ENCODE data around the gene CEP162. TPM values are rescaled to one million over a fixed set of nuclear protein-coding genes. Genes with fewer than 3 reads are reported as not detected.

Gene CEP162
- total RNA-seq, 1 experiment from 2014 or later: 7.9 TPM

GRCh38 chr6:84183430-84183829 lies 44.0 kb downstream of the CEP162 start (continued):
- no peak for TF ChIP-seq ARID4B (CRISPR knock-in tag; IDR thresholded peaks at IDR 0.05; ENCODE audit: borderline replicate concordance)
- no peak for TF ChIP-seq HMGXB4 (CRISPR knock-in tag; IDR thresholded peaks at IDR 0.05)
- no peak for TF ChIP-seq ATF2 (CRISPR knock-in tag; IDR thresholded peaks at IDR 0.05; ENCODE audit: borderline replicate concordance, low read depth)
- no peak for TF ChIP-seq E2F5 (CRISPR knock-in tag; IDR thresholded peaks at IDR 0.05)
- TF ChIP-seq EMX1 (CRISPR knock-in tag; IDR thresholded peaks at IDR 0.05): no peak
- no peak for TF ChIP-seq ZNF416 (CRISPR knock-in tag; IDR thresholded peaks at IDR 0.05)
- TF ChIP-seq IRF2 (CRISPR knock-in tag; IDR thresholded peaks at IDR 0.05; ENCODE audit: borderline replicate concordance, low read depth): no peak
- TF ChIP-seq, protein P1, sequence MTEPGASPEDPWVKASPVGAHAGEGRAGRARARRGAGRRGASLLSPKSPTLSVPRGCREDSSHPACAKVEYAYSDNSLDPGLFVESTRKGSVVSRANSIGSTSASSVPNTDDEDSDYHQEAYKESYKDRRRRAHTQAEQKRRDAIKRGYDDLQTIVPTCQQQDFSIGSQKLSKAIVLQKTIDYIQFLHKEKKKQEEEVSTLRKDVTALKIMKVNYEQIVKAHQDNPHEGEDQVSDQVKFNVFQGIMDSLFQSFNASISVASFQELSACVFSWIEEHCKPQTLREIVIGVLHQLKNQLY (CRISPR knock-in tag; IDR thresholded peaks at IDR 0.05): no peak
- no peak for TF ChIP-seq AR (CRISPR knock-in tag; IDR thresholded peaks at IDR 0.05)
- no peak for TF ChIP-seq ZNF263 (CRISPR knock-in tag; IDR thresholded peaks at IDR 0.05; ENCODE audit: low read depth)

- H3K4me1 Mint-ChIP-seq: no peaks in the 10 kb centered on the region
- TF ChIP-seq, protein P2, sequence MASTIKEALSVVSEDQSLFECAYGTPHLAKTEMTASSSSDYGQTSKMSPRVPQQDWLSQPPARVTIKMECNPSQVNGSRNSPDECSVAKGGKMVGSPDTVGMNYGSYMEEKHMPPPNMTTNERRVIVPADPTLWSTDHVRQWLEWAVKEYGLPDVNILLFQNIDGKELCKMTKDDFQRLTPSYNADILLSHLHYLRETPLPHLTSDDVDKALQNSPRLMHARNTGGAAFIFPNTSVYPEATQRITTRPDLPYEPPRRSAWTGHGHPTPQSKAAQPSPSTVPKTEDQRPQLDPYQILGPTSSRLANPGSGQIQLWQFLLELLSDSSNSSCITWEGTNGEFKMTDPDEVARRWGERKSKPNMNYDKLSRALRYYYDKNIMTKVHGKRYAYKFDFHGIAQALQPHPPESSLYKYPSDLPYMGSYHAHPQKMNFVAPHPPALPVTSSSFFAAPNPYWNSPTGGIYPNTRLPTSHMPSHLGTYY (CRISPR knock-in tag; IDR thresholded peaks at IDR 0.05): no peak
- TF ChIP-seq FOXP4 (CRISPR knock-in tag; IDR thresholded peaks at IDR 0.05) (no peak), ZNF219 (CRISPR knock-in tag; IDR thresholded peaks at IDR 0.05; ENCODE audit: borderline replicate concordance) (no peak), NR1H2 (CRISPR knock-in tag; IDR thresholded peaks at IDR 0.05) (no peak), SOX15 (CRISPR knock-in tag; IDR thresholded peaks at IDR 0.05) (no peak), MXD4 (CRISPR knock-in tag; IDR thresholded peaks at IDR 0.05; ENCODE audit: borderline replicate concordance) (no peak), E2F4 (CRISPR knock-in tag; IDR thresholded peaks at IDR 0.05; ENCODE audit: borderline replicate concordance, low read depth) (no peak), CREM (CRISPR knock-in tag; IDR thresholded peaks at IDR 0.05) (no peak), KAT7 (CRISPR knock-in tag; IDR thresholded peaks at IDR 0.05; ENCODE audit: borderline replicate concordance) (no peak), ZNF416 (CRISPR knock-in tag; IDR thresholded peaks at IDR 0.05) (no peak)
Observed at GRCh38 chr6:84182001-84182400, 45.4 kb downstream of the CEP162 start.

More at GRCh38 chr6:84182001-84182400, 45.4 kb downstream of the CEP162 start:
- no peak for DNase-seq (ENCODE audit: low spot score)
- Mint-ChIP-seq H3K27ac (no peak overlapping the region), H3K9me3 (peaks cover 5% of the 10 kb centered on the region; the same call in 1 of the 2 replicates), H3K4me3 (no peak overlapping the region), H3K27me3 (ENCODE audit: low read depth) (no peaks in the 10 kb centered on the region; the same call in 1 of the 2 replicates), H3K36me3 (peaks cover 18% of the 10 kb centered on the region)
- ChIA-PET POLR2A (no interaction called here), CTCF (no interaction called here)
- ATAC-seq: no peak

All from WTC11 (cell line).